Measurements from ENCODE around the gene PSG4.
"Not testable (repeated sequence)": the region's sequence is repeated elsewhere in the genome, so short reads cannot be mapped to it uniquely, and the experiment has no call there.

DNA sequence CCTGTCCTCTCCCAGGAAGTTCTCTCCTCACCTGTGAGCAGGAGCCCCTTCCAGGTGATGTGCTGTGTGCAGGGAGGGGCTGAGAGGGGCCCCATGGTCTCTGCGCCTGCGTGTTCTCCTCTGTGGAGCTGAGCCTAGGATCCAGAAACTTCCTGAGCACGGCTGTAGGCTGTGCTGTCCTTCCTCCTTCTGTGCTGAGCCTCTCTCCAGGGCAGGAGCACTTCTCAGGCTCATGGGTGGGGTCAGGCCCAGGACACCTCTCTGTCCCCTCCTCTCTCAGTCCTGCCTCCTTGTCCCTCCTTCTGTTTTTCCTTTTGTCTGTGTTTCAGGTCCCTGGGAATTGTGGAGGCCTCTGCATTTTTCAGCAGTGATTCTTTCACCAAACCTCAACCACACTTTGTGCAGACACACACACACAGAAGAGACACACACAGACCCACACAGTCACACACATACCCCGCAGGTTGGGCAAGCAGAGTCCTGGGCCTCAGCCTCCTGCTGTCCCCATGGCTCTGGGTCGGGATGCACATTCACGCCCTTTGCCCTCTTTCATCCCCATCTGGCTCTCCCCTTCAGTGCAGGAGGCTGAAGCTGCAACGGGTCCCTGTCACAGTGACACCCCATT lies 19.0 kb downstream of the PSG4 start, which contains the start of gene PSG5:
- TF ChIP-seq CTCF (conservative IDR thresholded peaks at IDR 0.05; ENCODE audit: low read depth in 2 of 2); EZH2 (IDR thresholded peaks at IDR 0.05; ENCODE audit: low read depth, unreplicated experiment); EZH2phosphoT487 (IDR thresholded peaks at IDR 0.05; ENCODE audit: unreplicated experiment); JUNB (IDR thresholded peaks at IDR 0.05; ENCODE audit: unreplicated experiment); CREB1 (CRISPR knock-in tag; IDR thresholded peaks at IDR 0.05; ENCODE audit: low read depth); POLR2AphosphoS5 (IDR thresholded peaks at IDR 0.05; ENCODE audit: low read depth); STAT1 (IDR thresholded peaks at IDR 0.05; ENCODE audit: unreplicated experiment): not testable (repeated sequence)
- TF ChIP-seq, protein P1, sequence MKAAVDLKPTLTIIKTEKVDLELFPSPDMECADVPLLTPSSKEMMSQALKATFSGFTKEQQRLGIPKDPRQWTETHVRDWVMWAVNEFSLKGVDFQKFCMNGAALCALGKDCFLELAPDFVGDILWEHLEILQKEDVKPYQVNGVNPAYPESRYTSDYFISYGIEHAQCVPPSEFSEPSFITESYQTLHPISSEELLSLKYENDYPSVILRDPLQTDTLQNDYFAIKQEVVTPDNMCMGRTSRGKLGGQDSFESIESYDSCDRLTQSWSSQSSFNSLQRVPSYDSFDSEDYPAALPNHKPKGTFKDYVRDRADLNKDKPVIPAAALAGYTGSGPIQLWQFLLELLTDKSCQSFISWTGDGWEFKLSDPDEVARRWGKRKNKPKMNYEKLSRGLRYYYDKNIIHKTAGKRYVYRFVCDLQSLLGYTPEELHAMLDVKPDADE (IDR thresholded peaks at IDR 0.05) = not testable (repeated sequence)
- TF ChIP-seq, protein P2, sequence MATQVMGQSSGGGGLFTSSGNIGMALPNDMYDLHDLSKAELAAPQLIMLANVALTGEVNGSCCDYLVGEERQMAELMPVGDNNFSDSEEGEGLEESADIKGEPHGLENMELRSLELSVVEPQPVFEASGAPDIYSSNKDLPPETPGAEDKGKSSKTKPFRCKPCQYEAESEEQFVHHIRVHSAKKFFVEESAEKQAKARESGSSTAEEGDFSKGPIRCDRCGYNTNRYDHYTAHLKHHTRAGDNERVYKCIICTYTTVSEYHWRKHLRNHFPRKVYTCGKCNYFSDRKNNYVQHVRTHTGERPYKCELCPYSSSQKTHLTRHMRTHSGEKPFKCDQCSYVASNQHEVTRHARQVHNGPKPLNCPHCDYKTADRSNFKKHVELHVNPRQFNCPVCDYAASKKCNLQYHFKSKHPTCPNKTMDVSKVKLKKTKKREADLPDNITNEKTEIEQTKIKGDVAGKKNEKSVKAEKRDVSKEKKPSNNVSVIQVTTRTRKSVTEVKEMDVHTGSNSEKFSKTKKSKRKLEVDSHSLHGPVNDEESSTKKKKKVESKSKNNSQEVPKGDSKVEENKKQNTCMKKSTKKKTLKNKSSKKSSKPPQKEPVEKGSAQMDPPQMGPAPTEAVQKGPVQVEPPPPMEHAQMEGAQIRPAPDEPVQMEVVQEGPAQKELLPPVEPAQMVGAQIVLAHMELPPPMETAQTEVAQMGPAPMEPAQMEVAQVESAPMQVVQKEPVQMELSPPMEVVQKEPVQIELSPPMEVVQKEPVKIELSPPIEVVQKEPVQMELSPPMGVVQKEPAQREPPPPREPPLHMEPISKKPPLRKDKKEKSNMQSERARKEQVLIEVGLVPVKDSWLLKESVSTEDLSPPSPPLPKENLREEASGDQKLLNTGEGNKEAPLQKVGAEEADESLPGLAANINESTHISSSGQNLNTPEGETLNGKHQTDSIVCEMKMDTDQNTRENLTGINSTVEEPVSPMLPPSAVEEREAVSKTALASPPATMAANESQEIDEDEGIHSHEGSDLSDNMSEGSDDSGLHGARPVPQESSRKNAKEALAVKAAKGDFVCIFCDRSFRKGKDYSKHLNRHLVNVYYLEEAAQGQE (IDR thresholded peaks at IDR 0.05; ENCODE audit: unreplicated experiment) = not testable (repeated sequence)

Data from GM23338 (cell line).